Measurements from ENCODE around the gene PDE8A. TPM values are rescaled to one million over a fixed set of nuclear protein-coding genes. Genes with fewer than 3 reads are reported as not detected.
"Not testable (repeated sequence)": the region's sequence is repeated elsewhere in the genome, so short reads cannot be mapped to it uniquely, and the experiment has no call there.

The PDE8A gene
- polyA plus RNA-seq, 1 experiment = 22.5 TPM

- TF ChIP-seq, protein P1, sequence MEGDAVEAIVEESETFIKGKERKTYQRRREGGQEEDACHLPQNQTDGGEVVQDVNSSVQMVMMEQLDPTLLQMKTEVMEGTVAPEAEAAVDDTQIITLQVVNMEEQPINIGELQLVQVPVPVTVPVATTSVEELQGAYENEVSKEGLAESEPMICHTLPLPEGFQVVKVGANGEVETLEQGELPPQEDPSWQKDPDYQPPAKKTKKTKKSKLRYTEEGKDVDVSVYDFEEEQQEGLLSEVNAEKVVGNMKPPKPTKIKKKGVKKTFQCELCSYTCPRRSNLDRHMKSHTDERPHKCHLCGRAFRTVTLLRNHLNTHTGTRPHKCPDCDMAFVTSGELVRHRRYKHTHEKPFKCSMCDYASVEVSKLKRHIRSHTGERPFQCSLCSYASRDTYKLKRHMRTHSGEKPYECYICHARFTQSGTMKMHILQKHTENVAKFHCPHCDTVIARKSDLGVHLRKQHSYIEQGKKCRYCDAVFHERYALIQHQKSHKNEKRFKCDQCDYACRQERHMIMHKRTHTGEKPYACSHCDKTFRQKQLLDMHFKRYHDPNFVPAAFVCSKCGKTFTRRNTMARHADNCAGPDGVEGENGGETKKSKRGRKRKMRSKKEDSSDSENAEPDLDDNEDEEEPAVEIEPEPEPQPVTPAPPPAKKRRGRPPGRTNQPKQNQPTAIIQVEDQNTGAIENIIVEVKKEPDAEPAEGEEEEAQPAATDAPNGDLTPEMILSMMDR (IDR thresholded peaks at IDR 0.05; ENCODE audit: insufficient read depth, low read depth, low read length) = no peak
- POLR2A ChIA-PET = no interaction called here
- CTCF ChIA-PET = no interaction called here
- DNase-seq (ENCODE audit: low read depth) = no peak
- Histone ChIP-seq H3K36me3 (ENCODE audit: control insufficient read depth, insufficient read depth, low read length) (no peaks in the 10 kb centered on the region), H3K27me3 (ENCODE audit: control insufficient read depth, insufficient read depth, low read length) (no peaks in the 10 kb centered on the region), H3K4me3 (ENCODE audit: low read depth, low read length) (no peak overlapping the region)
Observed at GRCh38 chr15:85011160-85011571, 29.5 kb downstream of the PDE8A start.

DNA sequence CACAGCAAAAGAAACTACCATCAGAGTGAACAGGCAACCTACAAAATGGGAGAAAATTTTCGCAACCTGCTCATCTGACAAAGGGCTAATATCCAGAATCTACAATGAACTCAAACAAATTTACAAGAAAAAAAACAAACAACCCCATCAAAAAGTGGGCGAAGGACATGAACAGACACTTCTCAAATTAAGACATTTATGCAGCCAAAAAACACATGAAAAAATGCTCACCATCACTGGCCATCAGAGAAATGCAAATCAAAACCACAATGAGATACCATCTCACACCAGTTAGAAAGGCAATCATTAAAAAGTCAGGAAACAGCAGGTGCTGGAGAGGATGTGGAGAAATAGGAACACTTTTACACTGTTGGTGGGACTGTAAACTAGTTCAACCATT, 30.1 kb downstream of the PDE8A start:
- CTCF ChIA-PET; H3K27me3 ChIP-seq (ENCODE audit: control insufficient read depth, insufficient read depth, low read length); DNase-seq (ENCODE audit: low read depth); H3K4me3 ChIP-seq (ENCODE audit: low read depth, low read length); H3K36me3 ChIP-seq (ENCODE audit: control insufficient read depth, insufficient read depth, low read length); POLR2A ChIA-PET: not testable (repeated sequence)

DNA sequence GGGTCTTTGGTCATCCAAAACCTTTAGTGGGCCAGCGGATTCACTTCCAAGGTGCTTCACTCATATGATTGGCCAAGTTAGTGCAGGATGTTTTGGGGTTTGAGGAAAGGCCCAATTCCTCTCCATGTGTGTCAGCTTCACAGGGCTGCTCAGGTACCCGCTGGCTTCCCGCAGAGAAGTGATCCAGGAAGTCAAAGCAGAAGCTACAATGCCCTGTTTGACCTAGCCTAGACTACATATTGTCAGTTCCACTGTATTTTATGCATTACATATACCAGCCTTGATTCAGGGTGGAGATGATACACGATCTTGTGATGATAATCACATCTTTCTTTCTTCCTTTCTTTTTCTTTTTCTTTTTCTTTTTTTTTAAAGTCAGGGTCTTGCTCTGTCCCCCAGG, 32.1 kb downstream of the PDE8A start:
- POLR2A ChIA-PET = no interaction called here
- no peak for DNase-seq (ENCODE audit: low read depth)
- Histone ChIP-seq H3K4me3 (ENCODE audit: low read depth, low read length) (no peak overlapping the region), H3K36me3 (ENCODE audit: control insufficient read depth, insufficient read depth, low read length) (no peaks in the 10 kb centered on the region), H3K27me3 (ENCODE audit: control insufficient read depth, insufficient read depth, low read length) (no peaks in the 10 kb centered on the region)
- CTCF ChIA-PET = interaction anchor here (1.4 kb wide), 1 partner anchor 8 kb away, joined by 4 read pairs; no protein-coding TSS in a partner anchor
- TF ChIP-seq, protein P1 (IDR thresholded peaks at IDR 0.05; ENCODE audit: insufficient read depth, low read depth, low read length) = no peak

- ChIA-PET CTCF (no interaction called here), POLR2A (no interaction called here)
- Histone ChIP-seq H3K27me3 (ENCODE audit: control insufficient read depth, insufficient read depth, low read length) (no peaks in the 10 kb centered on the region), H3K4me3 (ENCODE audit: low read depth, low read length) (no peak overlapping the region), H3K36me3 (ENCODE audit: control insufficient read depth, insufficient read depth, low read length) (no peaks in the 10 kb centered on the region)
- no peak for DNase-seq (ENCODE audit: low read depth)
- TF ChIP-seq, protein P1 (IDR thresholded peaks at IDR 0.05; ENCODE audit: insufficient read depth, low read depth, low read length) = no peak
Observed at GRCh38 chr15:85014932-85015331, 33.3 kb downstream of the PDE8A start.

DNA sequence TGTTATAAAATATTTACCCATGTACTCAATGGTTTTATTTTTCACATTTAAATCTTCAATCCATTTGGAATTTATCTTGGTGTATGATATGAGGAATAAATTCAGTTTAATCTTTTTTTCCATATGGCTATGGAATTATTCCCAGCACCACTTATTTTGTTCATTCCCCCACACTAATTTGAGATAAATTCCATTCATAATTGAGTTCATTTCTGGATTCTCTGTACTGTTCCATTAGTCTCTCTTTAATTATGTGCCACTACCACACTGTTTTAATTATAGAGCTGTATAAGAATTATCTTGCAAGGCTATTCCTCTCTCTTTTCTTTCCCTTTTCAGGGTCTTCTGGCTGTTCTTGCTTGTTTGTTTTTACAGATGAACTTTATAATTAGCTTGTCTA, 34.6 kb downstream of the PDE8A start:
- no peak overlapping the region for H3K4me3 ChIP-seq (ENCODE audit: low read depth, low read length)
- ChIA-PET POLR2A (no interaction called here), CTCF (interaction anchor here (1.8 kb wide), 1 partner anchor 11 kb away, joined by 4 read pairs; no protein-coding TSS in a partner anchor)
- TF ChIP-seq, protein P1 (IDR thresholded peaks at IDR 0.05; ENCODE audit: insufficient read depth, low read depth, low read length) = no peak
- no peak for DNase-seq (ENCODE audit: low read depth)
- no peaks in the 10 kb centered on the region for H3K36me3 ChIP-seq (ENCODE audit: control insufficient read depth, insufficient read depth, low read length)
- no peaks in the 10 kb centered on the region for H3K27me3 ChIP-seq (ENCODE audit: control insufficient read depth, insufficient read depth, low read length)

- H3K4me3 ChIP-seq (ENCODE audit: low read depth, low read length) = no peak overlapping the region
- DNase-seq (ENCODE audit: low read depth) = no peak
- CTCF ChIA-PET = interaction anchor here (1.0 to 1.3 kb wide), 3 partner anchors 10 to 25 kb away, joined by 3 to 4 read pairs (median 3); no protein-coding TSS in a partner anchor
- TF ChIP-seq, protein P1 (IDR thresholded peaks at IDR 0.05; ENCODE audit: insufficient read depth, low read depth, low read length) = no peak
- H3K36me3 ChIP-seq (ENCODE audit: control insufficient read depth, insufficient read depth, low read length) = no peaks in the 10 kb centered on the region
- H3K27me3 ChIP-seq (ENCODE audit: control insufficient read depth, insufficient read depth, low read length) = no peaks in the 10 kb centered on the region
- POLR2A ChIA-PET = no interaction called here
Observed at GRCh38 chr15:85019815-85020590, 38.3 kb downstream of the PDE8A start.
